ACC112 (cell line): Measurements from ENCODE around the gene OBSCN.

Experiments
- H2AFZ ChIP-seq: fragments of 200-600 bp; sonication (generic); one replicate; pipeline ENCODE4 v1.6.0; 2017; ENCODE audit warnings: antibody characterized with exemption, low read length; ENCODE audit not compliant: unreplicated experiment
- H3K27ac ChIP-seq: fragments of 200-600 bp; sonication (generic); 2 replicates; pipeline ENCODE4 v1.5.1; 2014; ENCODE audit warnings: low read depth, mild to moderate bottlenecking, antibody characterized with exemption, low read length, moderate library complexity
- H3K27me3 ChIP-seq: fragments of 200-600 bp; sonication (generic); 2 replicates; pipeline ENCODE4 v1.6.1; 2014; ENCODE audit warnings: mild to moderate bottlenecking, antibody characterized with exemption, low read length, moderate library complexity, mixed read lengths; ENCODE audit not compliant: insufficient read depth
- H3K36me3 ChIP-seq: fragments of 200-600 bp; sonication (generic); 2 replicates; pipeline ENCODE4 v1.6.1; 2016; ENCODE audit warnings: mild to moderate bottlenecking, antibody characterized with exemption, low read length, moderate library complexity, mixed read lengths; ENCODE audit not compliant: insufficient read depth
- H3K4me1 ChIP-seq: fragments of 200-600 bp; sonication (generic); one replicate; pipeline ENCODE4 v1.6.1; 2016; ENCODE audit warnings: low read length, mixed read lengths; ENCODE audit not compliant: insufficient read depth, unreplicated experiment, control insufficient read depth
- H3K4me3 ChIP-seq: fragments of 200-600 bp; sonication (generic); 2 replicates; pipeline ENCODE4 v1.5.1; 2014; ENCODE audit warnings: mild to moderate bottlenecking, low read depth, low read length
- H3K79me2 ChIP-seq: fragments of 200-600 bp; sonication (generic); one replicate; pipeline ENCODE4 v1.6.0; 2016; ENCODE audit warnings: low read length; ENCODE audit not compliant: control insufficient read depth, unreplicated experiment, insufficient read depth

The OBSCN gene

DNA sequence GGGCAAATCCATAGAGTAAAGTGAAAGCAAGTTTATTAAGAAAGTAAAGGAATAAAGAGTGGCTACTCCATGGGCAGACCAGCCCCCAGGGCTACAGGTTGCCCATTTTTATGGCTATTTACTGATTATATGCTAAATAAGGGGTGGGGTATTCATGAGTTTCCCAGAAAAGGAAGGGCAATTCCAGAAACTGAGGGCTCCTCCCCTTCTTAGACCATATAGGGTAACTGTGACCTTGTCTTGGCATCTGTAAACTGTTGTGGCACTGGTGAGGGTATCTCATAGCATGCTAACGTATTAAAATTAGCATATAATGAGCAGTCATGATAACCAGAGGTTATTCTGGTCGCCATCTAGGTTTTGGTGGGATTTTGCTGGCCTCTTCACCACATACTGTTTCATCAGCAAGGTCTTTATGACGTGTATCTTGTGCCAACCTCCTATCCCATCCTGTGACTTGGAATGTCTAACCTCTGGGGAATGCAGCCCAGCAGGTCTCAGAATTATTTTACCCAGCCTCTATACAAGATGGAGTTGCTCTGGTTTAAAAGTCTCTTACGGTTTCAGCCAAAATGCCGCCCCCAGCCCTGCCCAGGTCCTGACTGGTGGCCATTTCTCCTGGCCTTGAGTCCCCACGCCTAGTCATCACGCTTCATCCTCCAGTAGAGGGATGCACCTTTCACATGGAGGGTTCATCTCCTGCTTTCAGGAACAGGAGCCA is 209.8 kb downstream of the OBSCN start:
- Histone ChIP-seq H3K4me3 (no peak overlapping the region), H3K79me2 (no peaks in the 10 kb centered on the region), H3K27me3 (peaks cover 13% of the 10 kb centered on the region), H3K27ac (no peak overlapping the region), H2AFZ (no peak overlapping the region), H3K36me3 (no peaks in the 10 kb centered on the region), H3K4me1 (no peaks in the 10 kb centered on the region)

DNA sequence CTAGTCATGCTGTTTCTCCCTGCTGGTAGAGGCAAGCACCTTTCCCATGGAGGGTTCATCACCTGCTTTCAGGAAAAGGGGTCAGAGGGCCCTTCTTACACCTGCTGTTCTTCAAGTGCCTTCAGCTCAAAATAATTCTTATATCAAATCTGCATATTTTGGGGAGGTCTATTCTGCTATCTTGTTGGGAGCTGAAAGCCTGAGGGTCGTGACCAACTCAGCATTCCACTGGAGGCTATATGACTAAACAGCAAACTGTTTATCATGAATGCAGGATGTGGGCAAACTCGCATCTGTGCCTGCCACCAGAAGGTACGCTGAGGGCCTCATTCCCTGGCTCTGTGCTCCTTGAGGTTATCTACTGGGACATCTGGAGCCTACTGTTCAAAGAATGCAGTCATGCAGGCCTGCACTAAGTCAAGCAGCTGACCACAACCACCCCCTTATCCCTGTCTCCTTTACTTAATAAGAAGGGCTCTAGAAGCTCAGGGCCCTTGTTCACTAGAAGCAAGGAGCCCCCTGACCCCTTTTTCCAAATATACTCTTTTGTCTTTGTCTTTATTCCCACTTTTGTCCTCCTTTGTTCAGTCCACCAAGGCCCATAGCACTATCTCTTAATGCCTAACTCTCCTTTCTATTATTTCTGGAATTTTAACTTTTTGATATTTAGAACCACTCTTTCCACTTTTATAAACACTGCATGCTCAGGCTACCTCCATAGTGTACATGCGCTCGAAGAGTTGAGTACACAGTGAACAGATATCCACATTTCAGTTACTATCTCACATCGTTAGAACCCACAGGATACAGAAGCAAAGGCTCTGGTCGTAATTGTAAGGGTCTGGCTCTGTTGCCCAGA is 213.4 kb downstream of the OBSCN start:
- Histone ChIP-seq H3K36me3 (no peaks in the 10 kb centered on the region), H3K79me2 (no peaks in the 10 kb centered on the region), H2AFZ (no peak overlapping the region), H3K4me3 (no peak overlapping the region), H3K27me3 (peaks cover 2% of the 10 kb centered on the region; the same call in 1 of the 2 replicates), H3K4me1 (no peaks in the 10 kb centered on the region), H3K27ac (no peak overlapping the region)

DNA sequence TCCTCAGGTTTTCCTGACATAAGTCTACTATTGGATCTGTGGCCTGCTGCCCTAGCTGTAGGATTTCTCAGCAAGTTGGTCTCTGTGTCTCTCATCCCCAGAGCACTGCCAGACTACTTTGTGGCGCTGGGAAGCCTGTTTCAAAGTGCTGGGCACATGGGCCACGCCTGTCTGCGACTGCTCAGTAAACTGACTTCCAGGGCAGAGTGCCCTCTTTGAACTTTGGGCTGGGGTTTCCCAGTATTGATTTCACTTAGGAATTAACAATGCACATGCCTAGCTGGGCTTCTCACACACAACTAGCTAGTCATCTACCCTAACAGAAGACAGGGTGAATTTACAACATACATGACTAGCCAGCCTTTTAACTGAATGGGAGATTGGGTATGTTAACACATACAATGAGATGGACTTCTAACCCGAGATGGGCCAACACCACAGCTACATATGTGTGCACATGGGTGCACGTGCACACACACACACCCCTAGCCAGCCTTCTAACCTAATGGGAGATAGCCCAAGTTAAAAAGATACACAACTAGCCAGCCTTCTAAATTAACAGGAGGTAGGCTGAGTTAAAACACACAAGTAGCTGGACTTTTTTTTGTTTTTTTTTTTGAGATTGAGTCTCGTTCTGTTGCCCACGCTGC is 215.7 kb downstream of the OBSCN start:
- Histone ChIP-seq H3K79me2 (no peaks in the 10 kb centered on the region), H3K36me3 (no peaks in the 10 kb centered on the region), H3K27me3 (0 out of 2 replicates have a peak, but pooled peaks cover 9% of the 10 kb centered on the region)

DNA sequence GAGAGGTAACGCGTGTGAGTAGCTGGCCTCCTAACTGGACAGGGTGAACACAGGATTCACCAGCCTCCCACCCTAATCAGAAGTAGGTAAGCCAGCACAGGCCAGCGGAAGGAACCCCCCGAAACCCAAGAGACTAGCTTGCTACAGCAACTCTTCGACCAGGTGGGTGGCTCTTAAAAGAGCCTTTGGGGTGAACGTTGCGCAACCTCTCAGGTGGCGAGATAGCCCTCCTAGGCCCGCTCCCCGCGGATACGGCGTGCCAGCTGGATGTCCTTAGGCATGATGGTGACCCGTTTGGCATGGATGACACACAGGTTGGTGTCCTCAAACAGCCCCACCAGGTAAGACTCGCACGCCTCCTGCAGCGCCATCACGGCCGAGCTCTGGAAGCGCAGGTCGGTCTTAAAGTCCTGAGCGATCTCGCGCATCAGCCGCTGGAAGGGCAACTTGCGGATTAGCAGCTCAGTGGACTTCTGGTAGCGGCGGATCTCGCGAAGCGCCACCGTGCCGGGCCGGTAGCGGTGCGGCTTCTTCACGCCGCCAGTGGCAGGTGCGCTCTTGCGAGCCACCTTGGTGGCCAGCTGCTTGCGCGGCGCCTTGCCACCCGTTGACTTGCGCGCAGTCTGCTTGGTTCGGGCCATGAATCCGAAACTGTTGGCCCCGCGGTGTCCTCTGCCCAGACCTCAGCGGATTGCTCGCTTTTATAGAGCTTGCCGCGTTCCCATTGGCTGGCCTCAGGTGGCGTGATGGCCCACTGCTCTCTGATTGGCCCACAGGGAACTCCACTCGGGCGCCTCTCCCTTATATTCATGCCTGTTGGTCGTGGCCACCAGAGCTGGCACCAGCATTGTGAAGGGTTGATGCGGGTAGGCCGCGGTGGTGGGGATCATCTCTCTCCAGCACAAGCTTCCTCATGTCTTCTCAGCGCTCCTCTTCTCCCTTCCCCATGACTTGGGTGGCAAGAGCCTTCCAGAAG is 217.1 kb downstream of the OBSCN start:
- no peaks in the 10 kb centered on the region for H3K4me1 ChIP-seq
- no peak overlapping the region for H3K27ac ChIP-seq
- H3K4me3 ChIP-seq: no peak overlapping the region
- H3K27me3 ChIP-seq: peaks cover 22% of the 10 kb centered on the region
- H2AFZ ChIP-seq: no peak overlapping the region
- no peaks in the 10 kb centered on the region for H3K36me3 ChIP-seq
- no peaks in the 10 kb centered on the region for H3K79me2 ChIP-seq

More for the DNA sequence above, 215.7 kb downstream of the OBSCN start:
- H2AFZ ChIP-seq: no peak overlapping the region
- H3K4me1 ChIP-seq: no peaks in the 10 kb centered on the region
- H3K27ac ChIP-seq: no peak overlapping the region
- H3K4me3 ChIP-seq: no peak overlapping the region

DNA sequence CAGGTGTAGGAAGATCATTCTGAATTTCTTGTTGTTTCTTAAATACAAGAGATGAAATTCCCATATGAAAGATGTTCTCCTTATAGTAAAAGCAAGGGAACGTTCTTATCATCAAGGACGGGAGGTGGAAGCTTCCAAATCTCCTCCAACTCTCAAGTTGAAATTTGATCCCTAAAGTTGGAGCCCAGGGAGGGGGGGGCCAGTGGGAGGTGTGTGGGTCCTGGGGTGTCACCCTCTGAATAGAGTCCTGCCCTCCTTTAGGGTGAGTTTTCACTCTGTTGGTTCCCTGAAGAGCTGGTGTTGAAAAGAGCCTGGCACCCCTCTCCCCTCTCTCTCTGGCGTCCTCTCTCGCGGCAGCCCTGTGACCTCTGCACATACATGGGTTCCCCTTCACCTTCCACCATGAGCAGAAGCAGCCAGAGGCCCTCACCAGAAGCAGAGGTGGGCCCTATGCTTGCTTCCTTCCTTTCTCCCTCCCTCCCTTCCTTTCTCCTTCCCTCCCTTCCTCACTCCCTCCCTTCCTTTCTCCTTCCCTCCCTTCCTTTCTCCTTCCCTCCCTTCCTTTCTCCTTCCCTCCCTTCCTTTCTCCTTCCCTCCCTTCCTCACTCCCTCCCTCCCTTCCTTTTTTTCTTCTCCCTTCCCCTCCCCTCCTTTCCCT is 218.8 kb downstream of the OBSCN start:
- H2AFZ ChIP-seq: no peak overlapping the region
- no peak overlapping the region for H3K27ac ChIP-seq
- H3K27me3 ChIP-seq: peaks cover 22% of the 10 kb centered on the region
- H3K4me1 ChIP-seq: no peaks in the 10 kb centered on the region
- H3K36me3 ChIP-seq: no peaks in the 10 kb centered on the region
- H3K4me3 ChIP-seq: no peak overlapping the region
- no peaks in the 10 kb centered on the region for H3K79me2 ChIP-seq

DNA sequence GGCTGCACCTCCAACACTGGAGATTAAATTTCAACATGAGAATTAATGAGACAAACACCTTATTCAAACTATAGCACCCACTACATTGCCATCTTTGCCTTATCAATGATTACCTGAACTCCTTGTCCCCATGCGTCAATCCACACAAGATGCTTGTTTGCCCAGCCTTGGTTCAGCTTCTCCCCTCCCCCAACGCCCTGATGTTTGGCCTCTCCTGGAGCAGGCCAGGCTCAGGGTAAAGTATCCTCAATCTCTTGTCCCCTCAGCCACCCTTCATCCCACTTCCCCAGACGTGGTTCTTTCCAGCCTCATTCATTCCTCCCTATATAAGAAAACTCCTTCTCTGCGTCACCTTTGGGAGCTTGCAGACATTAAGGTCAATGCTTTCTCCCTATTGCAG is 220.6 kb downstream of the OBSCN start:
- no peak overlapping the region for H2AFZ ChIP-seq
- no peaks in the 10 kb centered on the region for H3K36me3 ChIP-seq
- peaks cover 22% of the 10 kb centered on the region for H3K27me3 ChIP-seq
- H3K4me3 ChIP-seq: no peak overlapping the region
- H3K4me1 ChIP-seq: no peaks in the 10 kb centered on the region
- no peak overlapping the region for H3K27ac ChIP-seq
- no peaks in the 10 kb centered on the region for H3K79me2 ChIP-seq
